Activated naive CD8-positive, alpha-beta T cell treated with anti-CD3 and anti-CD28 coated beads, Interleukin-2, amount 10 ng/mL, durations not matched to agents 7 days and 5 days (primary cell): ENCODE data around the gene PNKD. TPM values are rescaled to one million over a fixed set of nuclear protein-coding genes. Genes with fewer than 3 reads are reported as not detected.

ENCODE experiments used
- ATAC-seq: fragments of 150-1000 bp; cut with Tn5 transposase; one replicate; pipeline ENCODE4 v1.10.0; 2021; ENCODE audit warnings: low read depth, moderate library complexity
- POLR2A ChIA-PET: fragments of 350-600 bp; sonication (Branson Sonifier 250); formaldehyde crosslinking; loops from one replicate; lab custom pipeline; 2021; ENCODE audit warnings: antibody characterized with exemption; lab: Charles Lee
- DNase-seq: peaks from one replicate; pipeline ENCODE4 v3.0.0; 2021
- H3K27ac Mint-ChIP-seq: one replicate; pipeline ENCODE4 v1.8.0; 2022; ENCODE audit warnings: mild to moderate bottlenecking, mixed read lengths
- H3K27me3 Mint-ChIP-seq: one replicate; pipeline ENCODE4 v1.8.0; 2022; ENCODE audit warnings: mild to moderate bottlenecking, moderate library complexity, mixed read lengths
- H3K36me3 Mint-ChIP-seq: one replicate; pipeline ENCODE4 v1.8.0; 2021; ENCODE audit warnings: mild to moderate bottlenecking, mixed read lengths
- H3K4me1 Mint-ChIP-seq: one replicate; pipeline ENCODE4 v1.8.0; 2021; ENCODE audit warnings: mixed read lengths
- H3K4me3 Mint-ChIP-seq: one replicate; pipeline ENCODE4 v1.8.0; 2022; ENCODE audit warnings: mild to moderate bottlenecking, moderate library complexity, mixed read lengths
- H3K9me3 Mint-ChIP-seq: one replicate; pipeline ENCODE4 v1.8.0; 2021; ENCODE audit warnings: mixed read lengths
- total RNA-seq, 2 experiments: library from RNA; stranded (reverse); gene quantifications; one replicate each; pipeline ENCODE4 v1.2.3, GENCODE V29; 2021

The PNKD gene
- total RNA-seq, 2 experiments from 2014 or later, result 33.9 to 36.3 TPM

DNA sequence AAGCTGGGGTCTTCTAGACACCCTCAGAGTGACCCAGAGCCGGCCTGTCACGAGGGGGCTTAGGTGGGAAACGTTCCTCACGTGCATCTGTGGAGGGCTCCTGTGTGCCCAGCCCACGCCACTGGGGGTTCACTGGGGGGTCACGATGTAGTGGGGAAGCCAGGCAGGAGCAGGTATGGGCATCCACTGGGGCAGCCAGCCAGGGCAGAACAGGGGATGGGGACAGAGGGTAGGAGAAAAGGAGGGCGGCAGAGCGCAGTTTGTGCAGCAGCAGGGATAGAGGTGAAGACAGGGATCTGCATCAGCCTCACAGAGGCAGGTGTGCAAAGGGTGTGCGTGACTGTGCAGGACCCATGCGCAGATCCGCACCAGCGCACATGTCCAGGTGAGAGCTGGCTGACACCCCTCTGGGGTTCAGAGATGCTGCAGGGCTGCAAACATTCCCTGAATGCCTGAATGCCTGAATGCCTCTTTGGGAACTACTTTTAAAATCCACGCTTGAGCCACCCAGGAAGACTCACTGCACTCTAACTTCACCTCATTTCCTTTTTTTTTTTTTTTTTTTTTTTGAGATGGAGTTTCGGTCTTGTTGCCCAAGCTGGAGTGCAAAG is 10.0 kb downstream of the PNKD start:
- Mint-ChIP-seq H3K9me3 (no peaks in the 10 kb centered on the region), H3K36me3 (peaks cover 16% of the 10 kb centered on the region), H3K27me3 (no peaks in the 10 kb centered on the region)

DNA sequence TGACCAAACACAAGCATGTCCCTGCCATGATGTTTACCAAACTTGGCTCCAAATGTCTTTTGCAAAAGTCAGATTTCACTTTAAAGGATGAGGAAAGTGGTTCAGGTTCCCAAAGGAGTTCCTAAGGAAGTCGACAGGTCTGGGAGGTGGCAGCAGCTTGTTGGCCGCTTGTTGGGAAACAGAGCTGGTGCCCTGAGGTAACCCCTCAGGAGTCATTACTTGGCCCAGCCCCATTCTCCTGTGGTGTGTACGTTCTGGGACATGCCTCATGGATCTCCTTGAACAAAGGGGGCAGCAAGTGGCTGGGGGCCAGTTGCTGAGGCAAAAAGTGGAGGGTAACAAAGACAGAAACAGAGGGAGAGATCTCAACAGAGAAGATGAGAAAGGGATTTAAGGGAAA is 11.1 kb downstream of the PNKD start:
- POLR2A ChIA-PET, result interaction anchor here (1.7 kb wide), 1 partner anchor 10 kb away, joined by 4 read pairs; no protein-coding TSS in a partner anchor
- Mint-ChIP-seq H3K27me3 (no peaks in the 10 kb centered on the region), H3K4me1 (peaks cover 23% of the 10 kb centered on the region), H3K4me3 (no peak overlapping the region), H3K9me3 (no peaks in the 10 kb centered on the region), H3K27ac (peak overlapping the region; percentile 38), H3K36me3 (peaks cover 16% of the 10 kb centered on the region)
- ATAC-seq, result no peak
- no peak for DNase-seq

More for the DNA sequence above, 10.0 kb downstream of the PNKD start:
- Mint-ChIP-seq H3K27ac (no peak overlapping the region), H3K4me3 (no peak overlapping the region), H3K4me1 (peaks cover 14% of the 10 kb centered on the region)
- ATAC-seq, result no peak
- POLR2A ChIA-PET, result interaction anchor here (0.7 to 1.7 kb wide), 2 partner anchors 11 to 212 kb away, joined by 4 read pairs; no protein-coding TSS in a partner anchor
- DNase-seq, result no peak

DNA sequence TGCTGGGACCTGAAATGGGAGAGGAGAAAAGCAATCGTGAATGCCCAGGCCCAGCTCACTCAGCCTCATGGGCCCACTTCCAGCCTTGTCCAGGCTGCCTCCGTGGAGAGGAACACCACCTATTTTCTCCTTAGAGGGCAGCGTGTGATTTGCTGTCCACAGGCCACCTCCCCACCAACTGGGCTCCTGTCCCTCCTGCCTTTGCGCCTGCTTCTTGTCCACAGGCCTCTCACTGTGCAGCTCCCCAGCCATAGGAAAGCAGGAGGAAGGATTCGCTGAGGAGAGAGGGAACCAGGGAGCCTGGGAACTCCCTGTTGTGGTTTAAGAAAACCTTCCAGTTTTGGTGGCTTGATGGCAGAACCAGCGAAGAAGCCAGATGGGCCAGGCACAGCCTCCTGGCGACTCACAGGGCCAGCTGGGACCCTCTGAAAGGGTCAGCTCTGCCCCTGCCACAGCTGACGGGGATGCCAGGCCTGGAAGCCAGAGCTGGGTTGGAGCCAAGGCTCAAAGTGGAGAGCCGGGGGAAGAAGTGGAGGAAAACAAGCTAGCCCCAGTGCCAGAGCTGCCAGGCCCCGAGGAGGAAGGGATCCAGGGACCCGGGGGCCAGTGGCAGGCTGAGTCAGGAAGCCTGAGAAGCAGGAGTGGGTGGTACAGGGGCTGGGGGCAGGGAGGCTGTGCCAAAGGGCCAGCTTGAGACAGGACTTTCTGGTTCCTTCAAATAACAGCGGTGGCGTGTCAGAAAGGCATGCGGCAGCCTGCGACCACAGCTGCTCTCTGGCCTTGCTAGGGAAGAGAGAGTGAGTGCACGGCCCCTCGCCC is 12.1 kb downstream of the PNKD start:
- H3K4me3 Mint-ChIP-seq, result no peak overlapping the region
- H3K27ac Mint-ChIP-seq, result peak overlapping the region; percentile 49
- no peak for ATAC-seq
- H3K9me3 Mint-ChIP-seq, result no peaks in the 10 kb centered on the region
- POLR2A ChIA-PET, result interaction anchor here (0.6 to 1.3 kb wide), 2 partner anchors 11 to 12 kb away, joined by 3 to 4 read pairs; partner anchors contain the start of genes AAMP and PNKD
- peaks cover 32% of the 10 kb centered on the region for H3K4me1 Mint-ChIP-seq
- no peak for DNase-seq
- H3K36me3 Mint-ChIP-seq, result peaks cover 14% of the 10 kb centered on the region
- H3K27me3 Mint-ChIP-seq, result no peaks in the 10 kb centered on the region

DNA sequence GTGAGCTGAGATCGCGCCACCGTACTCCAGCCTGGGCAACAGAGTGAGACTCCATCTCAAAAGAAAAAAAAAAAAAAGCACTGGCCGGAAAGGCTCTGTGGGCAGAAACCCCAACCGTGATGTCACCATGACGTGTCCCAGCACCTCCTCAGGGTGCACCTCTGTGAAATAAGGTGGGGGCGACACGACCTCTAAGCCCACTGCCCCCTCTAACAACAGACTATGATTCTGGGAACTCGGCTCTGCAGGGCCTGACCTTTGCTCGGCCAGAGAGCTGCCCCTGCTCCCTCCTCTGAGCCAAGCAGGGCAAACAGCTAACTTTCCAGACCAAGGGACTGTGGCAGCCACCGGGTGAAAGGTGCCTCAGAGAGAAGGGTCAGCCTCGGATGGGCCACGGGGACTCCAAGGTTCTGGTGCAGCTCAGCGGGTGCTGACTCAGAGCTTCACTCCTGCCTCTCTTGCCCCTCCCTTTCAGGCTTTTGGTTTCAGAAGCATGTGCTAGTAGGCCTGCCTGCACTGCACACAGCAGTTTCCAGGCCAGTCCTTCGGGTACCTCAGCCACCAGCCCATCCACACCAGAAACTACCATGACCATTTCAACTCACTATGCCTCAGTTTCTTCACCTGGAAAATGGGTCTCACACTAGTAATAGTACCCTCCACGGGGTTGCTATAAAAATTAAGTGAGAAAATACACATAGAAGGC is 13.9 kb downstream of the PNKD start:
- H3K27ac Mint-ChIP-seq, result peak overlapping the region; percentile 72
- H3K36me3 Mint-ChIP-seq, result peaks cover 14% of the 10 kb centered on the region
- peak overlapping the region; percentile 16 for H3K4me3 Mint-ChIP-seq
- no peak for DNase-seq
- POLR2A ChIA-PET, result interaction anchor here (5.1 kb wide), 1 partner anchor 11 kb away, joined by 76 read pairs; the partner anchor contains the start of genes AAMP and PNKD
- H3K4me1 Mint-ChIP-seq, result peaks cover 44% of the 10 kb centered on the region
- no peaks in the 10 kb centered on the region for H3K27me3 Mint-ChIP-seq
- peak; percentile 19 for ATAC-seq
- no peaks in the 10 kb centered on the region for H3K9me3 Mint-ChIP-seq

DNA sequence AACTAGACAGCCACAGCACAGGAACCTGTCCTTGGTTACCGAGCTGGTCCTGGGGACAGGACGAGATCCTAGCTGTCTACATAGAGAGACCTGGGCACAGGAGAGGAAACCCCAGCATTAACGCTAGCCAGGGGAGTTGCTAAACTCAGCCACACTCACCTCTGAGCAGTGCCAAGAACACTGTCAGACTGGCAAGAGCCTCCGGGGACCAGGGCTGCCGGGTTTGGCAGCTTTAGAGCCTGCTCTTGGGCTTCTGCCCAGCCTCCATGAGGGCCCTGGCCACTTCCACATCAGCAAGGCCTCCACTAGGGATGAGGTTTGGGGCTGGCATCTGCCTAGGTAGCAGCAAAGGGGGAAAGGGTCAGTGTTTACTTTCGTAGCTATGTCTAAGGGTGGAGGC is 15.3 kb downstream of the PNKD start:
- DNase-seq, result no peak
- Mint-ChIP-seq H3K4me3 (peak overlapping the region; percentile 92), H3K36me3 (peaks cover 6% of the 10 kb centered on the region), H3K27me3 (no peaks in the 10 kb centered on the region), H3K27ac (peak overlapping the region; percentile 96), H3K9me3 (no peaks in the 10 kb centered on the region), H3K4me1 (peaks cover 54% of the 10 kb centered on the region)
- POLR2A ChIA-PET, result interaction anchor here (0.6 to 5.1 kb wide), 2 partner anchors 12 to 129 kb away, joined by 4 to 76 read pairs; partner anchors contain the start of genes AAMP and PNKD
- ATAC-seq, result no peak

DNA sequence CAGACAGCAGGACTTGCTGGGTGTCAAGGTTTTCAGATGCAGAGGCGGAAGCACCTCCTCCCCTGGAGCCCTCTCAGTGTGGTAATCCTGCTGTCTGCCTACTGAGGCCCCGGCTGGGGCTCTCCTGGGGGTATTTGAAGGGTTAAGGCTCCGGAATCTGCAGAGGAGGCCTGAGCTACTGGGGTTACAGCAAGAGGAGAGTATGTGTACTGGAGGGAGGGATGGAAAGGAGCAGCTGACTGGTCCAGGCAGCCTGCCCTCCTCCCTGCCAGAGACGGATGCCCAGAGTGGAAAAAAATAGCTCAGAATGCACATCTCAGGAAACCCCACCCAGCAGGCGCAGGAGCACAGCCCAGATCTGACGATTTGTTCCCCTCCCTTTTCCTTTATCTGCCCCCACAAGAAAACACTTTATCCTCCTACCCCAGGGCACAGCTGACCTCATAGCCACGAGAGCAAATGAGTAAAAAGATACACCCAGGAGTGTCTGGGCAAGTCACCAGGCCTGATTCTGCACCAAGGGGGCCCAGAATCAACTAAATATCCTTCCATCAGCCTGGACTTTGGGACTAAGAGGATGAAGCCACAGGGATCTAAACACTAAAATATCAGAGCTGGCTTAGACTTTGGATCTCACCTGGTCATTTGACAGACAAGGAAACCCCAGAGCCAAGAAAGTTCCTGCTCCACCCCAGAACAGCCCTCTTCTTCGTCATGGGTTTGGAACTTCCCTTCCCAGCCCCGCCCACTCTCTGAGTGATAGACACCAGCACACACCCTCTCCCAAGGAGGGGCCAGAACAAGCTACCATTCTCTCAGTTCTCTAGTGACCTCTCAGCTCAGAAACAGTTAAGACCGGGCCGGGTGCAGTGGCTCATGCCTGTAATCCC is 16.5 kb downstream of the PNKD start:
- ATAC-seq, result peak; percentile 75
- Mint-ChIP-seq H3K9me3 (no peaks in the 10 kb centered on the region), H3K27me3 (no peaks in the 10 kb centered on the region), H3K36me3 (peaks cover 5% of the 10 kb centered on the region), H3K4me1 (peaks cover 59% of the 10 kb centered on the region), H3K27ac (peak overlapping the region; percentile 96), H3K4me3 (peak overlapping the region; percentile 92)
- POLR2A ChIA-PET, result interaction anchor here (0.7 to 5.1 kb wide), 8 partner anchors 13 to 424 kb away, joined by 3 to 76 read pairs (median 4); partner anchors contain the start of genes AAMP, PNKD and TTLL4
- peak; percentile 76 for DNase-seq

DNA sequence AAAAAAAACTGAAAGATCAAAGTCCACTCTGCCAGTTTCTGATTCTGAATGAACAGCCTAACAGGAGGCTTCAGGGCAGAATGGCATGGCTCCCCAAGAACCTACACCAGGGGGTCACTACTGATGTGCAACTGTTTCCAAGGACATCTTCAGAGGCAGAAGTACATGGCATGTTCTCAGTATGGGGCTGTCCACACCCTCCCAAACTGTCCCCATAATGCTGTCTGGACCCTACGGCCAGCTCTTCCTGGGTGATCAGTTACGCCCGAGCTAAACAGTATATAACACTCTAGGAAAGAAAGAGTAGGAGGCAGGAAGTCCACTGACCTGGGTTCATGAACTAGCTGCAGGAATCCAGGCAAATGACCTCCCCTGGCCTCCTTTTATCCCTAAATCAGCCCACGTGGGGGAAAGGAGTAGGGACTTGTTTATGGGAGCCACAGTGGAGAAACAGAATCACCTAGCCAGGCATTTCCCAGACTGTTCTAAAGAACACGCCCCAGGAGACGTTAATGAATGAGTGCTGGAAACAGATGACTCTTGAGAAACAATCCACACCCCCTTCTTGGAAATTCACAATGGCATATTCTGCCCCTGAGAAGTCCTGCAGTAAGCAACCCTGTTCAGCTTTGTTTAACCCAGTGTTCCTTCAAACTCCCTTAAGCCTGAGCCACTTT is 19.5 kb downstream of the PNKD start:
- H3K27ac Mint-ChIP-seq, result peak overlapping the region; percentile 93
- no peaks in the 10 kb centered on the region for H3K9me3 Mint-ChIP-seq
- peak overlapping the region; percentile 93 for H3K4me3 Mint-ChIP-seq
- peaks cover 3% of the 10 kb centered on the region for H3K36me3 Mint-ChIP-seq
- no peak for ATAC-seq
- POLR2A ChIA-PET, result interaction anchor here (0.7 to 2.2 kb wide), 6 partner anchors 15 to 382 kb away, joined by 3 to 9 read pairs (median 6); partner anchors contain the start of genes AAMP and PNKD
- DNase-seq, result no peak
- H3K27me3 Mint-ChIP-seq, result no peaks in the 10 kb centered on the region
- H3K4me1 Mint-ChIP-seq, result peaks cover 62% of the 10 kb centered on the region

DNA sequence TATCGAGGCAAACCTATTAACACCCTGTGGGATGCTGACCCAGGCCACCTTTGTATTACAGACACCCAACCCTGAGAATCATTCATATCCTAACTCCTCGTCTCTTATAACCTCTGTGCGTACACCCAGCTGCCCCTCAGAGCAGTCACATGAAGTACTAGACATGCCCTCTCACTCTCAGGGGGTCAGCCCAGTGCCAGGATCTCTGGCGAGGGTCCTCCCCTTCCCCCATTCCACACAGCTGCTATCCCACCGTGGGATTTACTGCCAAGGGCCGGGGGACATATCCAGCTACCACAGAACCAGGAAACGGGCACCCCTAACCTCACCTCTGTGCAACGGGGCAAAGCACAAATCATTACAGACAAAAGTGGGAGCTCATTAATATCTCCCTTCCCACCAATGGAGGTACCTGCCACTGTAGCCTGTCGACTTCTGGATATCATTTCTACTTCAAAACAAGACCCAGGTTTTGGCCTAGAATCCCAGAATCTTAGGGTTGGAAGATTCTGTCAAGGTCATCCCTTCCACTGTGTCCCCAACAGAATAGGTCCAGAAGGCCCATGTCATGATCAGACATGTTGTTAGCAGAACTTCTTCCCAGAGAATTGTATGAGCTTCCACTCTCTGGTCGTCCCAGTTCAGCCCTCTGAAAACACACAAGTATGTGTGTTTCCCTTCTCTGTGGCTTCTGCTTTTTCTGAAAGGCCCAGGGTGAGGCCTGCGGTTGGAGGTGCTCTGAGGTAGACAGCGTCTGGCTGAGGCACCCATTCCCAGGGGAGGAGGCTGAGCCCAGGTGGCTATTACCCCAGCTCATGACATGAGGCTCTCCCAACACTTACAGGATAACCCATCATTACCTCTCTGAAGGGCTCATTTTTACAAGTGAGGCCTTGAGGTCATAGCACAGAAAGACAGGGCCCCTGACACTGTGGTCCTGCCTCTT is 20.3 kb downstream of the PNKD start:
- peaks cover 3% of the 10 kb centered on the region for H3K36me3 Mint-ChIP-seq
- DNase-seq (peak; percentile 52), ATAC-seq (peak; percentile 8)
- no peaks in the 10 kb centered on the region for H3K27me3 Mint-ChIP-seq
- peak overlapping the region; percentile 93 for H3K4me3 Mint-ChIP-seq
- H3K9me3 Mint-ChIP-seq, result no peaks in the 10 kb centered on the region
- POLR2A ChIA-PET, result interaction anchor here (0.5 to 2.2 kb wide), 13 partner anchors 10 to 381 kb away, joined by 3 to 9 read pairs (median 4); partner anchors contain the start of genes AAMP, CTDSP1 and PNKD
- H3K4me1 Mint-ChIP-seq, result peaks cover 56% of the 10 kb centered on the region
- peak overlapping the region; percentile 93 for H3K27ac Mint-ChIP-seq

DNA sequence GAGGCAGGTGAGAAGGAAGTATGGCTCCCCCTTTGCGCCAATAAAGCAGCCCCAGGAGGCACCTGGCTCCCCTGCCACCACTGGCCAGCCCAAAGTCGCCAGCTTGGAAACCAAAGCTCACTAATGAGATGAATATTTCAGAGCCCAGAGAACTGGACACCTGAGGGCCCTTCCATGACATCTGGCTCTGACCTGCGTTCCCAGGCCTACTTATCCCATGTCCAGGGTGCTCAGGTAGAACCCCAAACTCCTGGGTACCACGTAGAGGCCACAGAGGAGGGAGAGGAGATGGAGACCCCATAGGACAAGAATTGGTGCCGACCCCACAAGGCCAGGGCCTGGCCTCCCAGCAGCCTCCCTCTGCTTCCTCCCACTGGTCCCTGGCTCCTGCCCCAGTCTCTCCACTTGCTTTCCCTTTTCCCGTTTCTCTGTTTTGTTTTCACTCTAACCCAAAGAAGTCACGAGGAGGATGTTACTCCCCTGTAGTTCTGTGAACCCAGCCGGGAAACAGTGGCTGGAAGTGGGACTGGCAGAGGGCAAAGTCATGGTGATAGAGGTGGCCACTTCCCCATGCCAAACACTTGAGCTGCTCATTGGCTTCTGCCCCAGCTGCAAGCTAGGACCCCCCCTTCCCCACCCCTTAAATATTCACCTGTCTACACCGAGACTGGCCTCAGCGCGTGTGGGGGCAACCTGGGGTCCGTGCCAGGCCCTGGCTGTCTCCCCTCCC is 21.2 kb downstream of the PNKD start:
- ATAC-seq, result no peak
- peaks cover 3% of the 10 kb centered on the region for H3K36me3 Mint-ChIP-seq
- peak overlapping the region; percentile 93 for H3K4me3 Mint-ChIP-seq
- H3K4me1 Mint-ChIP-seq, result peaks cover 49% of the 10 kb centered on the region
- peak overlapping the region; percentile 93 for H3K27ac Mint-ChIP-seq
- no peak for DNase-seq
- H3K27me3 Mint-ChIP-seq, result no peaks in the 10 kb centered on the region
- POLR2A ChIA-PET, result interaction anchor here (1.1 to 2.2 kb wide), 9 partner anchors 11 to 108 kb away, joined by 3 to 9 read pairs (median 4); partner anchors contain the start of genes AAMP, CTDSP1 and PNKD
- no peaks in the 10 kb centered on the region for H3K9me3 Mint-ChIP-seq
